Astrocyte of the cerebellum (primary cell): ENCODE measurements around the gene ACTG2.
A peak's percentile ranks its signal among the peaks of the same experiment; 100 is the strongest.

Experiments used
- DNase-seq: peaks from one replicate; pipeline ENCODE4 v3.0.0-alpha.2; 2011; ENCODE audit warnings: low read depth
- H3K4me3 ChIP-seq: 2 replicates; pipeline ENCODE4 v1.5.1; 2011; ENCODE audit warnings: mild to moderate bottlenecking, low read depth, low read length, moderate library complexity
- CTCF ChIP-seq: IDR thresholded peaks from 2 replicates; pipeline ENCODE4 v1.5.1; 2012; ENCODE audit warnings: low read length, low read depth, moderate library complexity, mild to moderate bottlenecking; ENCODE audit errors: missing control alignments
- in situ Hi-C: cut with HindIII; loops from 2 replicates; pipeline ENCODE4 v1.10.0; 2017; ENCODE audit warnings: low sequenced_read_pairs

The ACTG2 gene

DNA sequence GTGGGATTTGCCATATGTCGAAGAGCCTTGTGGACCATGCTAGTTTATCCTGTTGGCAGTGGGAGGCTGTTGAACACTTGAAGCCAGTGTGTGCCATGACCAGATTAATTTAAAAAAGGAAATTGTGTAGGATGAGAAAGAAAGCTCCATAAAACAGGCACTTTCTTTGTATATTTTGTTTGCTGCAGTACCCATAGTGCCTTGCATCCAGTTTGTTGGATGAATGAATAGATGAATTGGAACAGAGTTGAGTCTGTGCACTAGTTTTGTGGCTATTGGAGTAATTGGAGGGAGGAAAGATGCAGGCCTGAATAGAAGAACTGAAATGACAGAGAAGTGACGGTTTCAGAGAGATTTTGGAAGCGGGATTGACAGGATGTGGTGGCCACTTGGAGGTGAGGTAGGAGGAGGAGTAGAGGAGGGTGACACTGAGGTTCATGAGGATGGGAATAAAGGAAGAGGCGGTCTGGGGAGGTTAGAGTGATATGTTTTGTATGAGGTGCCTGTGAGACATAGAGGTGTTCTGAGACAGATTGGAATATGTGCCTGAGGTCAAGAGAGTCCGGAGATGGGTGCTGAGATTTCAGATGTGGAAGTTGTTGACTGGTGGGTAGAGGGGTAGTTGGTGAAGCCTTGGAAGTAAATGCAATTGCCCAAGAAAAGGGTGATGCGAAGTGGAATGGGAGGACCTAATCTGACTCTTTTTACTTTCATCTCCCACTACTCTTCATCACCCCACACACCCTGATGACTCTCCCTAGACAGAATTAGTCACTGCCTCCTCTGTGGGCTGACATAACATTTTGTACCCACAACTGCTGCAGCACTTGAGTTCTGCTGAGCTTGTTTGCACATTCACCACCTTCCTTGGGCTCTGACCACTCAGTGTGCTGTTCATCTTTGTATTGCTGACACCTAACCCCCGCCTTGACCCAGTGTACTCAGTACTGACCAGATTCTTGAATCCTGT is 39.0 kb downstream of the ACTG2 start:
- TF ChIP-seq CTCF, result no peak
- no peak overlapping the region for H3K4me3 ChIP-seq
- in situ Hi-C loops, result no loop called here
- DNase-seq, result no peak

- in situ Hi-C loops, result no loop called here
- no peak for DNase-seq
- no peak overlapping the region for H3K4me3 ChIP-seq
- no peak for TF ChIP-seq CTCF
Measured at GRCh38 chr2:73933194-73933593, 40.4 kb downstream of the ACTG2 start.

DNA sequence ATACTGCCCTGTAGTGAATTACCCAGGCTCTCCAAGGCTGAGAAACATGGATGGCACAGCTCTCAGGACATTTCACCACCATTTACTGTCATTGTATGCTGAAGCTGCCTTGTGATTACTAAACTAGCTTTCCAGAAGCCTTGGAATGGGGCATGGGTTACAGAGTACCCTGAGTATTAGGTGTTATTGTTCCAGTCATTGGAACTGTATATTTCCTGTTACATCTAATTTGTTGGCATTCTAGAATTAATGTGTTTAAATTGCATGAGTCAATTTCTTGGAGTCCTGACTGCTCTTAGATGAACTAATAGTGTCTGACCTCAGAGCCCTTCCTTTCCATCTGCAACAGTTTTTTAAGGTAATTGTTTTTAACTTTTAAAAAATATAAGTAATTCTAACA is 42.8 kb downstream of the ACTG2 start:
- H3K4me3 ChIP-seq, result no peak overlapping the region
- DNase-seq, result no peak
- in situ Hi-C loops, result no loop called here
- TF ChIP-seq CTCF, result no peak

GRCh38 chr2:73937103-73937885 is 44.5 kb downstream of the ACTG2 start:
- TF ChIP-seq CTCF, result no peak
- in situ Hi-C loops, result no loop called here
- peak; percentile 55 for DNase-seq
- no peak overlapping the region for H3K4me3 ChIP-seq

DNA sequence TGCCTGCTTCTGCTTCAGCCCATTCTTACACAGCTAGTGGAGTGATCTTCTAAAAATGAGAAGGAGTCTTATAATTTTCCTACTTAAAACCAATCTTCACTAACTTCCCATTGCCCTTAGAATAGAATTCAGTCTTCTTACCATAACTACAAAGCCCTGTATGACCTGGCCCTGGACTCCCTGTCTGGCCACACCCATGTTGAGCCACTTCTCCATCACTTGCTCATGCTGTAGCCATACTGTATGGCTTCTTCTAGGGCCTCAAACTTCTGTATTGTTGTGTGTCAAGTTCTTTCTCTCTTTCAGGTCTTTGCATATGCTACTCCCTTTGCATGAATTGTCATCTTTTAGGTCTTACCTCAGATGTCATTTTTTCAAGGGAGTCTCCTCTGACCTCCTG is 45.1 kb downstream of the ACTG2 start:
- in situ Hi-C loops, result no loop called here
- no peak overlapping the region for H3K4me3 ChIP-seq
- no peak for TF ChIP-seq CTCF
- no peak for DNase-seq

GRCh38 chr2:73938718-73939352 is 46.0 kb downstream of the ACTG2 start:
- DNase-seq, result peak; percentile 69
- in situ Hi-C loops, result no loop called here
- TF ChIP-seq CTCF, result no peak

More at GRCh38 chr2:73938718-73939352, 46.0 kb downstream of the ACTG2 start:
- no peak overlapping the region for H3K4me3 ChIP-seq
